GM23338 (cell line): ENCODE results near the gene FAM241A. TPM values are rescaled to one million over a fixed set of nuclear protein-coding genes. Genes with fewer than 3 reads are reported as not detected.

ENCODE experiments used
- ATAC-seq: fragments of 200-7000 bp; cut with Tn5 transposase; 3 replicates; pipeline ENCODE4 v1.9.1; 2020
- DNase-seq: peaks from one replicate; pipeline ENCODE4 v3.0.0-alpha.2; 2015; ENCODE audit warnings: low spot score
- H2AFZ ChIP-seq: fragments of 200-600 bp; sonication (generic); 2 replicates; pipeline ENCODE4 v1.8.0; 2016; ENCODE audit warnings: antibody characterized with exemption, mild to moderate bottlenecking, moderate library complexity
- H3F3A ChIP-seq: fragments of 200-600 bp; sonication (generic); replicated peaks from 2 replicates; pipeline ENCODE4 v1.8.0; 2017; ENCODE audit warnings: antibody characterized with exemption, mixed run types, low read depth
- H3K27ac ChIP-seq: fragments of 200-600 bp; sonication (generic); 2 replicates; pipeline ENCODE4 v1.6.1; 2016; ENCODE audit warnings: low read depth
- H3K27me3 ChIP-seq: fragments of 200-600 bp; sonication (generic); 2 replicates; pipeline ENCODE4 v1.8.0; 2016; ENCODE audit warnings: mild to moderate bottlenecking, mixed run types, moderate library complexity; ENCODE audit not compliant: insufficient read depth
- H3K36me3 ChIP-seq: fragments of 200-600 bp; sonication (generic); 2 replicates; pipeline ENCODE4 v1.8.0; 2016; ENCODE audit warnings: mild to moderate bottlenecking; ENCODE audit not compliant: insufficient read depth
- H3K4me1 ChIP-seq: fragments of 200-600 bp; sonication (generic); 2 replicates; pipeline ENCODE4 v1.8.0; 2016; ENCODE audit warnings: mild to moderate bottlenecking, moderate library complexity; ENCODE audit not compliant: insufficient read depth
- H3K4me2 ChIP-seq: fragments of 200-600 bp; sonication (generic); 2 replicates; pipeline ENCODE4 v1.7.1; 2017; ENCODE audit warnings: mixed run types
- H3K4me3 ChIP-seq: fragments of 200-600 bp; sonication (generic); 2 replicates; pipeline ENCODE4 v1.6.1; 2016; ENCODE audit warnings: mixed run types
- H3K79me2 ChIP-seq: fragments of 200-600 bp; sonication (generic); replicated peaks from 2 replicates; pipeline ENCODE4 v1.8.0; 2017; ENCODE audit warnings: mild to moderate bottlenecking; ENCODE audit not compliant: insufficient read depth
- H3K9me2 ChIP-seq: fragments of 200-600 bp; sonication (generic); 2 replicates; pipeline ENCODE4 v1.8.0; 2017; ENCODE audit not compliant: insufficient read depth
- H4K20me1 ChIP-seq: fragments of 200-600 bp; sonication (generic); replicated peaks from 2 replicates; pipeline ENCODE4 v1.8.0; 2017; ENCODE audit warnings: mild to moderate bottlenecking; ENCODE audit not compliant: insufficient read depth
- H3K27ac Mint-ChIP-seq: 2 replicates; pipeline ENCODE4 v1.8.0; 2020; ENCODE audit warnings: inconsistent platforms, mild to moderate bottlenecking, moderate library complexity, mixed read lengths
- H3K27me3 Mint-ChIP-seq: 3 replicates; pipeline ENCODE4 v1.8.0; 2022; ENCODE audit warnings: low read depth, mild to moderate bottlenecking, moderate library complexity, mixed read lengths, inconsistent platforms; ENCODE audit not compliant: insufficient read depth, poor library complexity
- H3K36me3 Mint-ChIP-seq: 3 replicates; pipeline ENCODE4 v1.8.0; 2021; ENCODE audit warnings: low read depth, mild to moderate bottlenecking, inconsistent platforms, moderate library complexity, mixed read lengths
- H3K4me1 Mint-ChIP-seq: 3 replicates; pipeline ENCODE4 v1.8.0; 2020; ENCODE audit warnings: mild to moderate bottlenecking, inconsistent platforms, mixed read lengths
- H3K4me3 Mint-ChIP-seq: 3 replicates; pipeline ENCODE4 v1.8.0; 2021; ENCODE audit warnings: moderate library complexity, mild to moderate bottlenecking, inconsistent platforms, mixed read lengths
- H3K9me3 Mint-ChIP-seq: 3 replicates; pipeline ENCODE4 v1.8.0; 2020; ENCODE audit warnings: moderate library complexity, mild to moderate bottlenecking, inconsistent platforms, mixed read lengths
- EZH2 ChIP-seq: fragments of 200-600 bp; sonication (generic); IDR thresholded peaks from one replicate; pipeline ENCODE4 v1.8.0; 2017; ENCODE audit warnings: antibody characterized with exemption, mild to moderate bottlenecking, low read depth; ENCODE audit not compliant: unreplicated experiment
- EZH2phosphoT487 ChIP-seq: fragments of 200-600 bp; sonication (generic); IDR thresholded peaks from one replicate; pipeline ENCODE4 v1.8.1; 2018; ENCODE audit warnings: antibody characterized with exemption; ENCODE audit not compliant: unreplicated experiment
- JUNB ChIP-seq: IDR thresholded peaks from one replicate; pipeline ENCODE4 v1.6.1; 2016; ENCODE audit warnings: antibody characterized with exemption; ENCODE audit not compliant: unreplicated experiment
- NANOG ChIP-seq: IDR thresholded peaks from 2 replicates; pipeline ENCODE4 v1.6.1; 2016; ENCODE audit warnings: antibody characterized with exemption, borderline replicate concordance
- ZNF462 ChIP-seq: fragments of 250-450 bp; sonication (Bioruptor Pico); IDR thresholded peaks from 2 replicates; pipeline ENCODE4 v1.5.0; 2020; ENCODE audit warnings: mild to moderate bottlenecking, moderate library complexity
- polyA plus RNA-seq: library from polyadenylated mRNA; unstranded; fragments of >200 nt; fragmentation: Nextera tagmentation; extraction: Ambion mirVana; gene quantifications from 2 replicates; pipeline ENCODE4 v1.2.1, GENCODE V29; 2016
- total RNA-seq: library from RNA; depleted of rRNA; stranded (reverse); fragments of >200 nt; shearing (Covaris generic); gene quantifications from 2 replicates; pipeline ENCODE4 v1.2.3, GENCODE V29; 2014

Gene FAM241A
- total and polyA plus RNA-seq, 2 experiments from 2014 or later, result 0.58 to 0.63 TPM

- no peaks in the 10 kb centered on the region for H3K4me1 ChIP-seq
Observed at GRCh38 chr4:112175840-112176239, 30.6 kb downstream of the FAM241A start.

More at GRCh38 chr4:112175840-112176239, 30.6 kb downstream of the FAM241A start:
- H3K9me3 Mint-ChIP-seq, result no peaks in the 10 kb centered on the region
- no peaks in the 10 kb centered on the region for H3F3A ChIP-seq
- H3K9me2 ChIP-seq, result no peaks in the 10 kb centered on the region; the same call in 1 of the 2 replicates
- H3K4me1 Mint-ChIP-seq, result no peaks in the 10 kb centered on the region
- no peaks in the 10 kb centered on the region for H3K79me2 ChIP-seq
- H3K27me3 Mint-ChIP-seq, result no peaks in the 10 kb centered on the region
- H3K27ac ChIP-seq, result no peak overlapping the region
- H3K4me3 Mint-ChIP-seq, result no peak overlapping the region
- H3K27me3 ChIP-seq, result no peaks in the 10 kb centered on the region
- H2AFZ ChIP-seq, result no peak overlapping the region
- DNase-seq, result no peak
- H4K20me1 ChIP-seq, result no peaks in the 10 kb centered on the region
- no peaks in the 10 kb centered on the region for H3K36me3 ChIP-seq
- H3K27ac Mint-ChIP-seq, result no peak overlapping the region
- H3K4me2 ChIP-seq, result no peak overlapping the region
- TF ChIP-seq ZNF462 (CRISPR knock-in tag), result no peak
- no peak for TF ChIP-seq EZH2phosphoT487
- no peak for TF ChIP-seq EZH2
- TF ChIP-seq NANOG, result no peak
- TF ChIP-seq JUNB, result no peak
- no peaks in the 10 kb centered on the region for H3K36me3 Mint-ChIP-seq
- no peak overlapping the region for H3K4me3 ChIP-seq
- no peak for ATAC-seq
